GM12874 (cell line): ENCODE data around the gene ZNF83.
A peak's percentile ranks its signal among the peaks of the same experiment; 100 is the strongest.

Experiments
- TF ChIP-seq, protein P1 (sequence below): IDR thresholded peaks from 2 replicates; pipeline ENCODE4 v1.5.1; 2011; ENCODE audit warnings: low read depth, mild to moderate bottlenecking, control low read depth, low read length, moderate library complexity; ENCODE audit not compliant: insufficient read depth

ZNF83 gene

DNA sequence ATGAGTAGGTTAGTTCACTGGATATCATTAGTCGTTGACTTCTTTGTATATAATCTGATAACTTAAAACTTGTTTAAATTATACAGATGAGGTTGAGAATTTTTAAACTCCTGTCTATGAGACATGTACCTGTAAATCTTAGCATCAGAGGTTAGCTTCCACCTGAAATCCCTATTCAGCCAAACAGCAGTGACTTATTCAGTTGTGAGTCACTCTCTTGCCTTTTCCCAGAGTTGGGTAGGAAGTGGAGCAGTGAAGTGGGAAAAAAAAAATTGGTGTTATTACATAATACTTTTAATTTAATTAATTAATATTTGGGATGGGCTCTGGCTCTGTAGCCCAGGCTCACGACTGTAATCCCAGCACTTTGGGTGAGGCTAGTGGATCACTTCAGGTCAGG lies 35.2 kb downstream of the ZNF83 start:
- TF ChIP-seq, protein P1, sequence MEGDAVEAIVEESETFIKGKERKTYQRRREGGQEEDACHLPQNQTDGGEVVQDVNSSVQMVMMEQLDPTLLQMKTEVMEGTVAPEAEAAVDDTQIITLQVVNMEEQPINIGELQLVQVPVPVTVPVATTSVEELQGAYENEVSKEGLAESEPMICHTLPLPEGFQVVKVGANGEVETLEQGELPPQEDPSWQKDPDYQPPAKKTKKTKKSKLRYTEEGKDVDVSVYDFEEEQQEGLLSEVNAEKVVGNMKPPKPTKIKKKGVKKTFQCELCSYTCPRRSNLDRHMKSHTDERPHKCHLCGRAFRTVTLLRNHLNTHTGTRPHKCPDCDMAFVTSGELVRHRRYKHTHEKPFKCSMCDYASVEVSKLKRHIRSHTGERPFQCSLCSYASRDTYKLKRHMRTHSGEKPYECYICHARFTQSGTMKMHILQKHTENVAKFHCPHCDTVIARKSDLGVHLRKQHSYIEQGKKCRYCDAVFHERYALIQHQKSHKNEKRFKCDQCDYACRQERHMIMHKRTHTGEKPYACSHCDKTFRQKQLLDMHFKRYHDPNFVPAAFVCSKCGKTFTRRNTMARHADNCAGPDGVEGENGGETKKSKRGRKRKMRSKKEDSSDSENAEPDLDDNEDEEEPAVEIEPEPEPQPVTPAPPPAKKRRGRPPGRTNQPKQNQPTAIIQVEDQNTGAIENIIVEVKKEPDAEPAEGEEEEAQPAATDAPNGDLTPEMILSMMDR: no peak

DNA sequence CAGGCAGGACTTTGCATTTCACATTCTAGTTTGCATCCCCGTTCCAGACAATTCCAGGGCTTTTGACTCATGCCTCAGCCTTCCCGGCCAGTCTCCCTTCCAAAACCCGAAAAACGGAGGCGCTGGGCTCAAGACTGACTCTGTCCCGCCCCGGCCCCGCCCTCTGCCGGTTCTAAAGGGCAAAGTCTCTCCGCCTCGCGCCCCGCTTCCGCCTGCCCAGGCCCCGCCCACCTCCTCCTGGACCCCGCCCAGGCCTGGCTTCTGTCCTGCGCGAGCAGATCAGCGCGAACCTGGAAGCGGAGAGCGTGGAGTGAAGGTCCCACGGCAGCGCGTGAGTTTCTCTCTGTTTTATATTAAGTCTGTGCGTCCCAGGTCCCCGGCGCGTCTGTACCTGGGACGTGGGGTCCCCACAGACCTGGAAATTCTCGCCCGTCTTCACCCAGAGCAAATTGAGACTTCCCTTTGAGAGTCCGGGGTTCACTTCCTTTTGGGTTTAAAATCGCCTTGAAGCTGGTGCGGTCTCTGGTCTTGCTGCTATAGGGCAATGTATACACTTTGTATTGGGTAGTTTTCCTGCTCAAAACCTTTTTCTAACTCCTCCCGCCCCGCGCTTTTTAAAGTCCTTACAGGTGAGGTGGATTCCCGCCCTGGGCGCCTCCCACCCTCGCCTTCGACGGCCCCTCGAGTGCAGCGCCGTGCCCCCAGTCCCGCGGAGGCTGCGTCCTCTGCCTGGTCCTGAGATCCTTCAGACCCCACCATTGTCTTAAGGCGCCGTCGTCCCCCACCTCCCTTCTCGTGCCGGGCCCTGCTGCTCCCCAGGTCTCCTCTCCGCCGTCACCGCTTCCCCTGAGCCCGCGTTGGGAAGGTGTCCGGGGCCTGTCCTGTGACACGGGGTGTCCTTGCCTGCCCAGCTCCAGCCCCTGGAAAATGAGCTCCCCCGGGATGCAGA lies 36.9 kb downstream of the ZNF83 start:
- TF ChIP-seq, protein P1: peak; percentile 28; the same call in 1 of the 2 replicates

DNA sequence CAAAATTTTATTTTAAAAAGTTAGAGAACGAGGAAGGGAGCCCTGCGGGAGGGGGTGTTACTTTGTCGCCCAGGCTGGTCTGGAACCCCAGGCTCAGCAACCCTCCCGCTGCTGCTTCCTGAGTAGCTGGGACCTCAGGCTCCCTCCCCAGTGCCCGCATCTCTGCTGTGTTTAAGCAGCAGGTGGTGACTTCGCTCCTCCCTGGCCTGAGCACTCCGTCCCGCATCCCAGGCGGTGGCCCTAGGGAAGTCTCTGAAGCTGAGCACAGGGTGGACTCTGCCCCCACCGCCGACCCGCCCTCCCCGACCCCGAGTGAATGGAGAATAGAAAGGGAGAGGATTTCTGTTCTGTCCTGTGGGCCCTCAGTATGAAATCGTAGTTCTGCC lies 37.5 kb downstream of the ZNF83 start:
- TF ChIP-seq, protein P1: no peak

DNA sequence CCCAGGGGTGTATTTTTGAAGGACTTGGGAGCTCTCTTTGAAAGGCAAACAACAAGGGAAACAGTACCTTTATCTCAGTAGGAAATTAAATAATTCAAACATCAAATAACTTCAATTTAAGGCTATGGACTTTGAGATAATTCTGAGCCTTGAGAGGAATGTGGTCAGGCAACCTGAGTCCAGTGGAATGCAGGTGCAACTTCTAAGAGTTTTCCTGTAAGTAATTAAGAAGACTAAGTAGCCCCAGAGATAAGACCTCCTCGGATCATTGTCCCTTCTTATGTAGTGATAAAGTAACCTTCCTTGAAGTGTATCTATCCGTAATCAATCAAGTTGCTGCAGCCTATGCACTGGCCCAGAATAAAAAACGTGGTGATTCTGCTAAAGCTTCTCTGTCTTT lies 38.9 kb downstream of the ZNF83 start:
- TF ChIP-seq, protein P1: no peak

DNA sequence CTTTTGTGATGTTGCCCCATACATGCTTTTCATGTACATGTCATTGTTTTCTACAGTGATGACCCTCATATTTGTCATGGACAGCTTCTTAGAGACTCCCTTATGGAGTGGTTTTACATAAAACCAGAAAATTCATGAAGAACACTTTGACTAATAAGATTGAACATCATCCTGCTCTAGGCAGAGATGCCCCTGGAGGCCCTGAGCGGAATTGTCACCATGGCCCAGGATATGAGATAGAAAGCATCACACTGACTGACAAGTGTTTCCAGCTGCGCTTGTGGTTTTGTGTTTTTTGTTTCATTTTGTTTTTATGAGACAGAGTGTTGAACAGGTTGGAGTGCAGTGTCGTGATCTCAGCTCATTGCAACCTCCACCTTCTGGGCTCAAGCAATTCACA lies 45.9 kb downstream of the ZNF83 start:
- TF ChIP-seq, protein P1: 0 out of 2 replicates have a peak, but pooled peaks have one; percentile 5

DNA sequence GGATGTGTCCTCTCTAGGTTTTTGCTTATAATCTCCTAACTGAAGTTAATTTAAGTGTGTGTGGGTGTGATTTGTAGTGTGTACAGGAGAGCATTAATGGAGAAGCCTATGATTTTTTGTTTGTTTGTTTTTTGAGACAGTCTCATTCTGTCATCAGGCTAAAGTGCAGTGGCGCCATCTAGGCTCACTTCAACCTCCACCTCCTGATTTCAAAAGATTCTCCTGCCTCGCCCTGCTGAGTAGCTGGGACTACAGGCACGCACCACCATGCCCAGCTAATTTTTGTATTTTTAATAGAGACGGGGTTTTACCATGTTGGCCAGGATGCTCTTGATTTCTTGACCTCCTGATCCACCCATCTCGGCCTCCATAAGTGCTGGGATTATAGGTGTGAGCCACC lies 47.4 kb downstream of the ZNF83 start:
- TF ChIP-seq, protein P1: no peak

DNA sequence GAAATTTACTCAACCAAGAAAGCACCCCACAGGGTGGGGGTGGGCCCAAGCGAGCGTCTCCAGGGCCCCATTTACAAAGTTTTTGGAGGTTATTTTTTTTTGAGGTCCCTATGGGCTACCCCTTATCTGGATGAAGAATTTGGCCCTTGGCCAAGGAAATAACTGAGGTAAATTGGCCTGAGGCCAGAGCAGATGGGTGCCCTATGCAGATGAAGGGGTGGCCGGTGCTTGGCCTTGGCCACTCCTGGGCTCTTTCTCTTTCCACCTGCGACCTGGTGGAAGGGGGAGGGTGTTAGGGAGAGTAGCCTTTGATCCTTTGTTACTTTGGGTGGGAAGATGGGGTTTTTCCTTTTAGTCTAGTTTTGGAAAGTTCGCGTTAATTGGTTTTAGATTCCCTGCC lies 52.6 kb downstream of the ZNF83 start:
- TF ChIP-seq, protein P1: no peak
